Chondrocyte (in vitro differentiated cells): ENCODE results near the gene NUP85. TPM values are rescaled to one million over a fixed set of nuclear protein-coding genes. Genes with fewer than 3 reads are reported as not detected.
A peak's percentile ranks its signal among the peaks of the same experiment; 100 is the strongest.
"Not testable (repeated sequence)": the region's sequence is repeated elsewhere in the genome, so short reads cannot be mapped to it uniquely, and the experiment has no call there.

ENCODE experiments used
- DNase-seq: peaks from one replicate; pipeline ENCODE4 v3.0.0; 2021; ENCODE audit warnings: mixed read lengths, low spot score
- H3K27ac Mint-ChIP-seq: one replicate; pipeline ENCODE4 v1.8.0; 2021; ENCODE audit warnings: mild to moderate bottlenecking, moderate library complexity, mixed read lengths; ENCODE audit not compliant: unreplicated experiment
- H3K27me3 Mint-ChIP-seq: 2 replicates; pipeline ENCODE4 v1.8.0; 2021; ENCODE audit warnings: low read depth, mixed read lengths
- H3K36me3 Mint-ChIP-seq: 2 replicates; pipeline ENCODE4 v1.8.0; 2021; ENCODE audit warnings: low read depth, mixed read lengths
- H3K4me1 Mint-ChIP-seq: 2 replicates; pipeline ENCODE4 v1.8.0; 2021; ENCODE audit warnings: low read depth, mild to moderate bottlenecking, mixed read lengths
- H3K4me3 Mint-ChIP-seq: one replicate; pipeline ENCODE4 v1.8.0; 2021; ENCODE audit warnings: mild to moderate bottlenecking, moderate library complexity, mixed read lengths; ENCODE audit not compliant: unreplicated experiment
- H3K9me3 Mint-ChIP-seq: 2 replicates; pipeline ENCODE4 v1.8.0; 2021; ENCODE audit warnings: low read depth, mixed read lengths
- CTCF ChIP-seq: fragments of 200-600 bp; sonication (generic); IDR thresholded peaks from 2 replicates; pipeline ENCODE4 v1.5.0; 2021; ENCODE audit warnings: antibody characterized with exemption, mild to moderate bottlenecking, moderate library complexity
- total RNA-seq: library from RNA; stranded (reverse); gene quantifications from 3 replicates; pipeline ENCODE4 v1.2.1, GENCODE V29; 2021

Gene NUP85
- total RNA-seq, 1 donor from 2014 or later, result 41.3 TPM

GRCh38 chr17:75188614-75189013 is 16.9 kb upstream of the NUP85 start:
- Mint-ChIP-seq H3K36me3 (no peaks in the 10 kb centered on the region), H3K27ac (no peak overlapping the region), H3K4me1 (peaks cover 13% of the 10 kb centered on the region), H3K9me3 (no peaks in the 10 kb centered on the region), H3K27me3 (no peaks in the 10 kb centered on the region), H3K4me3 (no peak overlapping the region)
- no peak for DNase-seq
- no peak for TF ChIP-seq CTCF

GRCh38 chr17:75191584-75191983 is 13.9 kb upstream of the NUP85 start:
- Mint-ChIP-seq H3K9me3 (no peaks in the 10 kb centered on the region), H3K4me1 (peaks cover 9% of the 10 kb centered on the region), H3K4me3 (no peak overlapping the region), H3K36me3 (no peaks in the 10 kb centered on the region), H3K27me3 (no peaks in the 10 kb centered on the region), H3K27ac (no peak overlapping the region)
- no peak for TF ChIP-seq CTCF
- DNase-seq, result no peak

- H3K36me3 Mint-ChIP-seq, result no peaks in the 10 kb centered on the region
- H3K27ac Mint-ChIP-seq, result peak overlapping the region; percentile 85
- H3K4me3 Mint-ChIP-seq, result no peak overlapping the region
- H3K9me3 Mint-ChIP-seq, result no peaks in the 10 kb centered on the region
- DNase-seq, result no peak
- H3K4me1 Mint-ChIP-seq, result peaks cover 9% of the 10 kb centered on the region
- no peak for TF ChIP-seq CTCF
- H3K27me3 Mint-ChIP-seq, result no peaks in the 10 kb centered on the region
These were observed 10.6 kb upstream of the NUP85 start for GRCh38 chr17:75194879-75195278.

GRCh38 chr17:75199886-75200618 is 5.4 kb upstream of the NUP85 start:
- H3K4me1 Mint-ChIP-seq, result peaks cover 19% of the 10 kb centered on the region
- DNase-seq, result no peak
- H3K9me3 Mint-ChIP-seq, result no peaks in the 10 kb centered on the region
- no peak for TF ChIP-seq CTCF
- no peak overlapping the region for H3K27ac Mint-ChIP-seq
- no peaks in the 10 kb centered on the region for H3K36me3 Mint-ChIP-seq
- no peak overlapping the region for H3K4me3 Mint-ChIP-seq
- H3K27me3 Mint-ChIP-seq, result no peaks in the 10 kb centered on the region

GRCh38 chr17:75205793-75206163 is 299 bp downstream of the NUP85 start:
- no peak for DNase-seq
- H3K27ac Mint-ChIP-seq, result peak overlapping the region; percentile 100
- TF ChIP-seq CTCF, result peak; percentile 2
- H3K27me3 Mint-ChIP-seq, result no peaks in the 10 kb centered on the region
- H3K4me3 Mint-ChIP-seq, result peak overlapping the region; percentile 91
- peaks cover 28% of the 10 kb centered on the region for H3K4me1 Mint-ChIP-seq
- peaks cover 8% of the 10 kb centered on the region for H3K36me3 Mint-ChIP-seq
- H3K9me3 Mint-ChIP-seq, result no peaks in the 10 kb centered on the region

- peaks cover 12% of the 10 kb centered on the region for H3K36me3 Mint-ChIP-seq
- H3K9me3 Mint-ChIP-seq, H3K27ac Mint-ChIP-seq, H3K27me3 Mint-ChIP-seq, DNase-seq: not testable (repeated sequence)
- peaks cover 24% of the 10 kb centered on the region for H3K4me1 Mint-ChIP-seq
- H3K4me3 Mint-ChIP-seq, result peak overlapping the region; percentile 91
These were observed 1.6 kb downstream of the NUP85 start for GRCh38 chr17:75207050-75207407.
